IMR-90 (cell line): ENCODE measurements around the gene ZNF581. TPM values are rescaled to one million over a fixed set of nuclear protein-coding genes. Genes with fewer than 3 reads are reported as not detected.
A peak's percentile ranks its signal among the peaks of the same experiment; 100 is the strongest.

Source experiments
- MAZ ChIP-seq: IDR thresholded peaks from 2 replicates; pipeline ENCODE4 v1.6.1; 2012; ENCODE audit warnings: low read depth, mild to moderate bottlenecking, low read length, improper control_type of control experiment, moderate library complexity, borderline replicate concordance
- RAD21 ChIP-seq: IDR thresholded peaks from 2 replicates; pipeline ENCODE4 v1.6.1; 2012; ENCODE audit warnings: low read length, improper control_type of control experiment
- polyA plus RNA-seq, 3 experiments: library from polyadenylated mRNA; depleted of rRNA; stranded (reverse); fragments of >200 nt; gene quantifications; 2 replicates each; pipeline ENCODE4 v1.2.3, GENCODE V29; 2012; ENCODE audit warnings: low replicate concordance in 1 of 3
- total RNA-seq: library from RNA; depleted of rRNA; stranded (reverse); fragments of >200 nt; gene quantifications from 2 replicates; pipeline ENCODE4 v1.2.3, GENCODE V29; 2012
- TF ChIP-seq, protein P1 (sequence below): fragments of 150-350 bp; IDR thresholded peaks from 2 replicates; pipeline ENCODE4 v1.6.1; 2016; ENCODE audit warnings: low read depth, mild to moderate bottlenecking, low read length, moderate library complexity, borderline replicate concordance

Gene ZNF581
- total and polyA plus RNA-seq, 2 of the 4 experiments (the other 2 are of a cell fraction): 9.7 to 21.9 TPM

DNA sequence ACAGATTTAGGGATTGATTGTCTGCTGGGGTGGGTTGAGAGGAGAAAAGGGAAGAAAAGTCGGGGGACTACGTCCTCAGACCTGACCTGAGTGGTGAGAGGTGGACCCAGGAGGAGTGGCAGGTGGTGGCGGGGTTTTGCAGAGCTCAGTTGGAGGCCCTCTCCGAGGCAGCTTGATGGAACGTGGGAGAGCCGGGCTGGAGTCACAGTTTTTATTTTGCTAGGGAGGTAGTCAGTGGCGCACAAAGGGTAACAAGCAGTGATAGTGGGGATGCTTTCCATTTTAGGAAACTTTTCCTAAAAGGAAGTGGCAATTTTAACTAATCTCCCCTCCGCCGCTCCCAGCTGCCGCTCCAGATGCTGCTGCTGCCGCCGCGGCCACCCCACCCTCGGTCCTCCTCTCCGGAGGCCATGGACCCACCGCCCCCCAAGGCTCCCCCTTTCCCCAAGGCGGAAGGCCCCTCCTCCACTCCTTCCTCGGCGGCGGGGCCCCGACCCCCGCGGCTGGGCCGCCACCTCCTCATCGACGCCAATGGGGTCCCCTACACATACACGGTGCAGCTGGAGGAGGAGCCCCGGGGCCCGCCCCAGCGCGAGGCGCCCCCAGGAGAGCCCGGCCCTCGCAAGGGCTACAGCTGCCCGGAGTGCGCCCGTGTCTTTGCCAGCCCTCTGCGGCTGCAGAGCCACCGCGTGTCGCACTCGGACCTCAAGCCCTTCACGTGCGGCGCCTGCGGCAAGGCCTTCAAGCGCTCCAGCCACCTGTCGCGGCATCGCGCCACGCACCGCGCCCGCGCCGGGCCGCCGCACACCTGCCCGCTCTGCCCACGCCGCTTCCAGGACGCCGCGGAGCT is 1.1 kb upstream of the ZNF581 start (continued):
- 0 out of 2 replicates have a peak, but pooled peaks have one; percentile 11 for TF ChIP-seq MAZ
- TF ChIP-seq, protein P1, sequence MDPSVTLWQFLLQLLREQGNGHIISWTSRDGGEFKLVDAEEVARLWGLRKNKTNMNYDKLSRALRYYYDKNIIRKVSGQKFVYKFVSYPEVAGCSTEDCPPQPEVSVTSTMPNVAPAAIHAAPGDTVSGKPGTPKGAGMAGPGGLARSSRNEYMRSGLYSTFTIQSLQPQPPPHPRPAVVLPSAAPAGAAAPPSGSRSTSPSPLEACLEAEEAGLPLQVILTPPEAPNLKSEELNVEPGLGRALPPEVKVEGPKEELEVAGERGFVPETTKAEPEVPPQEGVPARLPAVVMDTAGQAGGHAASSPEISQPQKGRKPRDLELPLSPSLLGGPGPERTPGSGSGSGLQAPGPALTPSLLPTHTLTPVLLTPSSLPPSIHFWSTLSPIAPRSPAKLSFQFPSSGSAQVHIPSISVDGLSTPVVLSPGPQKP: no peak
- TF ChIP-seq RAD21: no peak
